HEK293 (cell line): Measurements from ENCODE around the gene CCR5AS.

Experiments used
- CTCF ChIP-seq: fragments of 450-650 bp; formaldehyde crosslinking; IDR thresholded peaks from 2 replicates; pipeline ENCODE4 v1.5.1; 2016; ENCODE audit warnings: missing biosample characterization, missing genetic modification characterization
- KLF17 ChIP-seq: fragments of 450-650 bp; formaldehyde crosslinking; IDR thresholded peaks from 2 replicates; pipeline ENCODE4 v1.5.1; 2016; ENCODE audit warnings: missing biosample characterization, missing genetic modification characterization
- YY1 ChIP-seq: fragments of 450-650 bp; formaldehyde crosslinking; IDR thresholded peaks from 2 replicates; pipeline ENCODE4 v1.5.1; 2018; ENCODE audit warnings: missing biosample characterization, missing genetic modification characterization
- ZFP69B ChIP-seq: fragments of 450-650 bp; formaldehyde crosslinking; IDR thresholded peaks from 2 replicates; pipeline ENCODE4 v1.5.1; 2016; ENCODE audit warnings: missing biosample characterization, missing genetic modification characterization
- ZNF350 ChIP-seq: fragments of 450-650 bp; formaldehyde crosslinking; IDR thresholded peaks from 2 replicates; pipeline ENCODE4 v1.5.0; 2017; ENCODE audit warnings: missing biosample characterization, mild to moderate bottlenecking, missing genetic modification characterization
- ZNF521 ChIP-seq: fragments of 450-650 bp; formaldehyde crosslinking; IDR thresholded peaks from 2 replicates; pipeline ENCODE4 v1.5.1; 2017; ENCODE audit warnings: missing biosample characterization, mild to moderate bottlenecking, missing genetic modification characterization
- ZNF626 ChIP-seq: fragments of 450-650 bp; sonication (Bioruptor Pico); formaldehyde crosslinking; IDR thresholded peaks from 2 replicates; pipeline ENCODE4 v1.5.1; 2018; ENCODE audit warnings: missing biosample characterization, missing genetic modification characterization, inconsistent platforms
- ZNF677 ChIP-seq: fragments of 450-650 bp; IDR thresholded peaks from 2 replicates; pipeline ENCODE4 v1.5.0; 2018; ENCODE audit warnings: missing biosample characterization, mild to moderate bottlenecking, missing genetic modification characterization, moderate library complexity
- ZNF704 ChIP-seq: fragments of 450-650 bp; formaldehyde crosslinking; IDR thresholded peaks from 2 replicates; pipeline ENCODE4 v1.5.1; 2016; ENCODE audit warnings: missing biosample characterization, missing genetic modification characterization

- TF ChIP-seq KLF17 (tag by site-specific recombination): no peak
- no peak for TF ChIP-seq ZNF626 (tag by site-specific recombination)
- TF ChIP-seq YY1 (tag by site-specific recombination): no peak
- no peak for TF ChIP-seq ZNF677
- no peak for TF ChIP-seq ZNF704 (tag by site-specific recombination)
- no peak for TF ChIP-seq CTCF
- no peak for TF ChIP-seq ZNF521
- TF ChIP-seq ZFP69B (tag by site-specific recombination): no peak
- no peak for TF ChIP-seq ZNF350 (tag by site-specific recombination)
Observed at GRCh38 chr3:46413951-46414350, 7.1 kb upstream of the CCR5AS start.
